AG10803 (cell line): ENCODE data around the gene TTI1.

Experiments
- DNase-seq: peaks from one replicate; pipeline ENCODE4 v3.0.0; 2010; ENCODE audit warnings: low read depth
- H3K4me3 ChIP-seq: 2 replicates; pipeline ENCODE4 v1.5.1; 2011; ENCODE audit warnings: mild to moderate bottlenecking, low read length, control low read depth
- CTCF ChIP-seq: conservative IDR thresholded peaks from 2 replicates; pipeline ENCODE4 v1.5.1; 2011; ENCODE audit warnings: mild to moderate bottlenecking, low read length, control low read depth, inconsistent platforms

TTI1 gene

DNA sequence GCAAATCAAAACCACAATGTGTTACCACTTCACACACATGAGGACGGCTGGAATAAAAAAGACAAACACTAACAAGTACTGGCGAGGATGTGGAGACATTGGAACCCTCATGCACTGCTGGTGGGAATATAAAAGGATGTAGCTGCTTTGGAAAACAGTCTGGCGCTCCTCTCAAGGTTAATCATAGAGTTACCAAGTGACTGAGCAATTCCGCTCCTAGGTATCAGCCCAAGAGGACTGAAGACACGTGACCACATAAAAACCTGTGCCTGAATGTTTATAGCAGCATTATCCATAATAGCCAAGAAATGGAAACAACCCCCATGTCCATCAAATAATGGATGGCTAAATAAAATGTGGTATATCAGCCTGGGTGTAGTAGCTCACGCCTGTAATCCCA is 85.3 kb downstream of the TTI1 start:
- no peak overlapping the region for H3K4me3 ChIP-seq
- no peak for TF ChIP-seq CTCF
- DNase-seq: no peak

DNA sequence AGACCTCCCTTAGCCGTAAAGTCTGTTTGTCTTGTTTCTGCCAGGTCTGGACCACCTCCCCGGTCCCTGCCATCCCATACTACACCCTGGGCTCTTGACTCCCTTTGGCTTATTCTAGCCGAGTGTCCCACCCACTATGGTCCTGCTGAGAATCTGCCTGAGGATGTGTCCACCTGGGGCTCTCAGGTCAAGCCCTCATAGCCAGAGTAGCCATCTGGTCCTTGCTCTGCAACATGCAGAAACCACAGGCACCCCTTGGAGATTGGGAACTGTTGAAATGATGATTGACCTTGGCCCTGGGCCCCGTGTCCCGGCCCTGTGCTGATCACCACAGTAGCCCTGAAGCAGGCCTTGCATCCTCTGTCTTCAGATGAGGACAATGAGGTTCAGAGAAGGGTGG is 86.3 kb downstream of the TTI1 start:
- no peak overlapping the region for H3K4me3 ChIP-seq
- TF ChIP-seq CTCF: no peak
- DNase-seq: no peak

- DNase-seq: no peak
- TF ChIP-seq CTCF: no peak
- H3K4me3 ChIP-seq: no peak overlapping the region
These were observed 88.1 kb downstream of the TTI1 start for GRCh38 chr20:37945091-37945547.

DNA sequence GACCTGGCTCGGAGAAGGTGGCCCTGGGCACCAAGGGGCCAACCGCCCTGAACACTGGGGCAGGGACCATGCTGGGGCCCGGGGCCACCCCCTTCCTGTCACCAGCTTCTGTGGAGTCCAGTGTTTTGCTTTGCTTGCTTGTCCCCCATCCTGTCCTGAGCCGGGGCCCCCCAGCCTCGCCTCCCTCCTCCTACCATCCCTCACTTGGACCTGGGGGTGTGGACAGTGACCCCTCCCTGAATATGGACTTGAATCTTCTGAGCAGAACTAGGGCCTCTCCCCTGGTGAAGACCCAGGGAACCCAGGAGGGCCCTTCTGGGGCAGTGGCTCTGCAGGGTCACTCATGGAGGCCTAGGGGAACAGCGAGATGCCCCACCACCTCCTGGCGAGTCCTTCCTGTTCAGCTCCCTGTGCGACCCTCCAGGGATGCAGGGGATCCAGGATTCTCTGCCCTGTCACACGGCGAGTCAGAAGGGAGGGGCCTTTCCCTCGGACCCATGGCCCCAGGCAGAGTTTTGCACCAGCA is 88.7 kb downstream of the TTI1 start:
- no peak overlapping the region for H3K4me3 ChIP-seq
- DNase-seq: no peak
- no peak for TF ChIP-seq CTCF

DNA sequence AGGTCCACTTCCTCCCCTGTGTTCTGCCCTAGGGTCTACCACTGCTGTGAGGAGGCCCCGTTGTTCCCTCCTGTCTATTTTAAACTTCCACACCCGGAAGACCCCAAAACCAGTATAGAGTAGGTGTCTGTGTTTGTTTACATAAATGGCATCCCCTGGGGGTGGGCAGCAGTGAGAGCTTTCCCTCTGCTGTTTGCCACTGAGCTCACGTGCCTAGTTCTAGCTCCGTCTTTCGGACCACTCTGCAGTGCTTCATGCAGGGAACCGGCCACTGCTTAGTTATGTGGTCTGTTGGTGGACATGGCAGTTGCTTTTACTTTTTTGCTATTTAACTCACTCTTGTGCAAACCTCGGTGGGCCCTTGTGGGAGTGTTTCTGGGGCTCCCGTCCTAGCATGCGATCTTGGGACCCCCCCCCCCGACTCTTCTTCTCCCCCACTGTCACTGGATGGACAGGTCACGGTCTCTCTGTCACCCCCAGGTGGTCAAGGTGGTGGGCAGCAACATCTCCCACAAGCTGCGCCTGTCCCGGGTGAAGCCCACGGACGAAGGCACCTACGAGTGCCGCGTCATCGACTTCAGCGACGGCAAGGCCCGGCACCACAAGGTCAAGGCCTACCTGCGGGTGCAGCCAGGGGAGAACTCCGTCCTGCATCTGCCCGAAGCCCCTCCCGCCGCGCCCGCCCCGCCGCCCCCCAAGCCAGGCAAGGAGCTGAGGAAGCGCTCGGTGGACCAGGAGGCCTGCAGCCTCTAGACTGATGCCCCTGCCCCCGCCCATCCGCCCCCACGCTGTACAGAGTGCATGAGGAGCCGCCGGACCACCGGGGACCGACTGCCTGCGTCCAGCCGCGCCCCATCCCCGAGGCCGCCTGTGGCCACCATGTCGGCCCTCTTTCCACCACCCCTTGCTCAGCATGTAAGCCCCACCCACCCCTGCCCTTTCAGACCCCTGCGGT is 89.5 kb downstream of the TTI1 start:
- no peak for DNase-seq
- no peak for TF ChIP-seq CTCF
- no peak overlapping the region for H3K4me3 ChIP-seq

GRCh38 chr20:37943033-37943432 is 90.2 kb downstream of the TTI1 start:
- DNase-seq: no peak
- no peak for TF ChIP-seq CTCF
- no peak overlapping the region for H3K4me3 ChIP-seq

DNA sequence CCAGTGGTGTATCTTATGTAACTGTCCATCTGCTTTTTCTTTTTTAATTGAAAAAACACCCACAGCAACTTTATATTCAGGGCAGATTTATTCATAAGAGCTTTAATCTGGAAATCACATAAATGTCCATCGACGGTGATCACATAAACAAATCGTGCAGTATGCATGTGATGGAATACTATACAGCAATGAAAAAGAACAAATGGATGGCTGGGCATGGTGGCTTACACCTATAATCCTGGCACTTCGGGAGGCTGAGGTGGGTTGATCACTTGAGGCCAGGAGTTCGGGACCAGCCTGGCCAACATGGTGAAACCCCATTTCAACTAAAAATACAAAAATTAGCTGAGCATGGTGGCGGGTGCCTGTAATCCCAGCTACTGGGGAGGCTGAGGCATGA is 91.3 kb downstream of the TTI1 start:
- no peak for DNase-seq
- no peak overlapping the region for H3K4me3 ChIP-seq
- no peak for TF ChIP-seq CTCF
